HepG2 (cell line): ENCODE results near the gene CHMP6. TPM values are rescaled to one million over a fixed set of nuclear protein-coding genes. Genes with fewer than 3 reads are reported as not detected.

Source experiments
- AHDC1 ChIP-seq: sonication (generic); formaldehyde crosslinking; IDR thresholded peaks from 2 replicates; pipeline ENCODE4 v1.5.1; 2020; ENCODE audit warnings: mild to moderate bottlenecking, missing genetic modification reagents, borderline replicate concordance
- CCDC6 ChIP-seq: sonication (generic); formaldehyde crosslinking; IDR thresholded peaks from 2 replicates; pipeline ENCODE4 v1.8.1; 2022; ENCODE audit warnings: mild to moderate bottlenecking, missing genetic modification reagents, moderate library complexity
- ETV6 ChIP-seq: sonication (generic); formaldehyde crosslinking; conservative IDR thresholded peaks from 2 replicates; pipeline ENCODE4 v1.4.0; 2020; ENCODE audit warnings: missing genetic modification reagents
- HOXA5 ChIP-seq: sonication (generic); formaldehyde crosslinking; IDR thresholded peaks from 2 replicates; pipeline ENCODE4 v1.4.0; 2020; ENCODE audit warnings: missing genetic modification reagents
- KLF16 ChIP-seq, 2 experiments: sonication (generic) in 1 of 2; formaldehyde crosslinking in 1 of 2; IDR thresholded peaks; 2 replicates each; pipeline versions ENCODE4 v1.6.1 to v1.8.0; 2016 to 2023; ENCODE audit warnings: missing genetic modification reagents in 2 of 2, missing compliant biosample characterization in 1 of 2
- MAZ ChIP-seq, 2 experiments: sonication (generic) in 1 of 2; formaldehyde crosslinking in 1 of 2; IDR thresholded peaks; 2 replicates each; pipeline versions ENCODE4 v1.5.0 to v1.6.1; 2012 to 2020; ENCODE audit warnings: low read depth in 2 of 2, mild to moderate bottlenecking in 2 of 2, borderline replicate concordance in 1 of 2, improper control_type of control experiment in 1 of 2, low read length in 1 of 2, missing genetic modification reagents in 1 of 2, moderate library complexity in 1 of 2
- POLR2A ChIP-seq, 2 experiments: IDR thresholded peaks; 2 replicates each; pipeline ENCODE4 v1.6.1; 2011; ENCODE audit warnings: low read depth in 2 of 2, low read length in 2 of 2, mild to moderate bottlenecking in 1 of 2, moderate library complexity in 1 of 2; ENCODE audit not compliant: insufficient read depth in 1 of 2
- PRDM10 ChIP-seq: sonication (generic); formaldehyde crosslinking; IDR thresholded peaks from 2 replicates; pipeline ENCODE4 v1.4.0; 2020; ENCODE audit warnings: low read depth, missing genetic modification reagents
- RBM39 ChIP-seq: fragments of 200-400 bp; formaldehyde crosslinking; IDR thresholded peaks from one replicate; pipeline ENCODE4 v1.6.1; 2018; ENCODE audit warnings: antibody characterized with exemption, mild to moderate bottlenecking, low read depth, low read length; ENCODE audit not compliant: poor library complexity, severe bottlenecking
- SOX5 ChIP-seq: IDR thresholded peaks from 2 replicates; pipeline ENCODE4 v1.6.1; 2016; ENCODE audit warnings: borderline replicate concordance
- TSC22D2 ChIP-seq: sonication (generic); formaldehyde crosslinking; IDR thresholded peaks from 2 replicates; pipeline ENCODE4 v1.5.1; 2020; ENCODE audit warnings: missing genetic modification reagents, mild to moderate bottlenecking, borderline replicate concordance
- U2AF2 ChIP-seq: fragments of 200-400 bp; formaldehyde crosslinking; IDR thresholded peaks from 2 replicates; pipeline ENCODE4 v1.6.1; 2017; ENCODE audit warnings: low read depth, mild to moderate bottlenecking, low read length
- ZNF124 ChIP-seq: sonication (generic); formaldehyde crosslinking; IDR thresholded peaks from 2 replicates; pipeline ENCODE4 v1.4.0; 2020; ENCODE audit warnings: missing genetic modification reagents
- ZNF883 ChIP-seq: sonication (generic); formaldehyde crosslinking; IDR thresholded peaks from 2 replicates; pipeline ENCODE4 v1.5.1; 2020; ENCODE audit warnings: mild to moderate bottlenecking, missing genetic modification reagents; ENCODE audit errors: not compliant biosample characterization
- polyA plus RNA-seq, 8 experiments: library from polyadenylated mRNA; depleted of rRNA in 3 of 8; stranded (reverse) in 7 of 8; unstranded in 1 of 8; fragments of >200 nt; fragmentation: Illumina TruSeq in 4 of 8; extraction: Trizol in 4 of 8; gene quantifications; 2 replicates each; pipeline versions ENCODE4 v1.2.1 to v1.2.3, GENCODE V29; 2011 to 2016; ENCODE audit warnings: low read depth in 4 of 8, missing spikeins in 1 of 8, mixed read lengths in 1 of 8; ENCODE audit not compliant: insufficient read depth in 1 of 8
- total RNA-seq, 5 experiments: library from RNA; depleted of rRNA; stranded (reverse); fragments of >200 nt; fragmentation: Illumina TruSeq; extraction: Trizol; gene quantifications; 2 replicates each; pipeline ENCODE4 v1.2.3, GENCODE V29; 2016; ENCODE audit warnings: low read depth in 1 of 5
- TF ChIP-seq, protein P1 (sequence below): IDR thresholded peaks from 2 replicates; pipeline ENCODE4 v1.6.1; 2016
- TF ChIP-seq, protein P2 (sequence below): IDR thresholded peaks from 2 replicates; pipeline ENCODE4 v1.6.1; 2016

The CHMP6 gene
- total and polyA plus RNA-seq, 2 of the 13 experiments (the other 11 are each of a cell fraction or from before 2014, with no cell fraction given): 11.1 to 24.2 TPM

- peak; percentile 88 for TF ChIP-seq HOXA5 (CRISPR knock-in tag)
- peak; percentile 67; the same call in 1 of the 2 replicates for TF ChIP-seq MAZ (IDR thresholded peaks at IDR 0.05; ENCODE audit: borderline replicate concordance, low read depth, low read length)
- peak; percentile 76; the same call in 1 of the 2 replicates for TF ChIP-seq MAZ (CRISPR knock-in tag; IDR thresholded peaks at IDR 0.05; ENCODE audit: low read depth)
- TF ChIP-seq ETV6: peak; percentile 78; the same call in 1 of the 2 replicates
- TF ChIP-seq, protein P1, sequence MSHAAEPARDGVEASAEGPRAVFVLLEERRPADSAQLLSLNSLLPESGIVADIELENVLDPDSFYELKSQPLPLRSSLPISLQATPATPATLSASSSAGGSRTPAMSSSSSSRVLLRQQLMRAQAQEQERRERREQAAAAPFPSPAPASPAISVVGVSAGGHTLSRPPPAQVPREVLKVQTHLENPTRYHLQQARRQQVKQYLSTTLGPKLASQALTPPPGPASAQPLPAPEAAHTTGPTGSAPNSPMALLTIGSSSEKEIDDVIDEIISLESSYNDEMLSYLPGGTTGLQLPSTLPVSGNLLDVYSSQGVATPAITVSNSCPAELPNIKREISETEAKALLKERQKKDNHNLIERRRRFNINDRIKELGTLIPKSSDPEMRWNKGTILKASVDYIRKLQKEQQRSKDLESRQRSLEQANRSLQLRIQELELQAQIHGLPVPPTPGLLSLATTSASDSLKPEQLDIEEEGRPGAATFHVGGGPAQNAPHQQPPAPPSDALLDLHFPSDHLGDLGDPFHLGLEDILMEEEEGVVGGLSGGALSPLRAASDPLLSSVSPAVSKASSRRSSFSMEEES (CRISPR knock-in tag): peak; percentile 54; the same call in 1 of the 2 replicates
- peak; percentile 75; the same call in 1 of the 2 replicates for TF ChIP-seq TSC22D2 (CRISPR knock-in tag)
- 0 out of 2 replicates have a peak, but pooled peaks have one; percentile 52 for TF ChIP-seq ZNF124 (CRISPR knock-in tag)
- TF ChIP-seq CCDC6 (CRISPR knock-in tag): peak; percentile 93
- peak; percentile 59 for TF ChIP-seq RBM39
- peak; percentile 31; the same call in 1 of the 2 replicates for TF ChIP-seq SOX5
- TF ChIP-seq AHDC1 (CRISPR knock-in tag): no peak
- TF ChIP-seq ZNF883 (CRISPR knock-in tag): peak; percentile 83
- TF ChIP-seq KLF16 (CRISPR knock-in tag; IDR thresholded peaks at IDR 0.05): peak in 1 of 2 experiments; percentile 61; a peak in 1 of 4 replicates
- peak; percentile 24; the same call in 1 of the 2 replicates for TF ChIP-seq PRDM10 (CRISPR knock-in tag)
- TF ChIP-seq U2AF2: no peak
- TF ChIP-seq, protein P2, sequence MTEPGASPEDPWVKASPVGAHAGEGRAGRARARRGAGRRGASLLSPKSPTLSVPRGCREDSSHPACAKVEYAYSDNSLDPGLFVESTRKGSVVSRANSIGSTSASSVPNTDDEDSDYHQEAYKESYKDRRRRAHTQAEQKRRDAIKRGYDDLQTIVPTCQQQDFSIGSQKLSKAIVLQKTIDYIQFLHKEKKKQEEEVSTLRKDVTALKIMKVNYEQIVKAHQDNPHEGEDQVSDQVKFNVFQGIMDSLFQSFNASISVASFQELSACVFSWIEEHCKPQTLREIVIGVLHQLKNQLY (CRISPR knock-in tag): 0 out of 2 replicates have a peak, but pooled peaks have one; percentile 25
- peak; percentile 99 to 100 for TF ChIP-seq POLR2A (IDR thresholded peaks at IDR 0.05; ENCODE audit: insufficient read depth in 1 of 2, low read depth in 2 of 2, low read length in 2 of 2)
Observed at GRCh38 chr17:81034779-81035520, 43.3 kb downstream of the CHMP6 start, which contains the start of gene BAIAP2 (continued).
